PFSK-1 (cell line): ENCODE data around the gene MFN2.

Source experiments
- FOXP2 ChIP-seq: optimal IDR thresholded peaks from 2 replicates; pipeline ENCODE3; 2011; ENCODE audit warnings: borderline replicate concordance, control low read depth, inconsistent platforms; ENCODE audit not compliant: insufficient read depth; ENCODE audit errors: extremely low read length, extremely low read depth
- POLR2AphosphoS5 ChIP-seq: IDR thresholded peaks from 2 replicates; pipeline ENCODE4 v1.6.1; 2012; ENCODE audit warnings: low read depth, mild to moderate bottlenecking, control low read depth, low read length, moderate library complexity
- REST ChIP-seq, 2 experiments: IDR thresholded peaks; 2 replicates each; pipeline versions ENCODE4 v1.6.1 to v1.8.0; 2011 to 2012; ENCODE audit warnings: low read depth in 2 of 2, low read length in 2 of 2, control low read depth in 1 of 2, inconsistent platforms in 1 of 2, mild to moderate bottlenecking in 1 of 2, moderate library complexity in 1 of 2; ENCODE audit not compliant: insufficient read depth in 1 of 2
- SIN3A ChIP-seq: IDR thresholded peaks from 2 replicates; pipeline ENCODE4 v1.6.1; 2012; ENCODE audit warnings: mild to moderate bottlenecking, low read length, moderate library complexity, borderline replicate concordance; ENCODE audit not compliant: insufficient read depth
- TAF1 ChIP-seq: IDR thresholded peaks from 2 replicates; pipeline ENCODE4 v1.6.1; 2012; ENCODE audit warnings: low read length, control low read depth, borderline replicate concordance; ENCODE audit not compliant: insufficient read depth

- TF ChIP-seq TAF1 (no peak), POLR2AphosphoS5 (no peak), SIN3A (no peak), FOXP2 (no peak), REST (IDR thresholded peaks at IDR 0.05; ENCODE audit: insufficient read depth in 1 of 2, low read depth in 2 of 2, low read length in 2 of 2) (no peak)
Measured at GRCh38 chr1:12021616-12022015, 41.4 kb downstream of the MFN2 start.
